ENCODE measurements around the gene MEGF11. TPM values are rescaled to one million over a fixed set of nuclear protein-coding genes. Genes with fewer than 3 reads are reported as not detected.

The MEGF11 gene
- total RNA-seq, 1 donor from 2014 or later, result 0.60 TPM

- Mint-ChIP-seq H3K4me1 (ENCODE audit: low read depth) (peaks cover 4% of the 10 kb centered on the region), H3K9me3 (ENCODE audit: low read depth) (no peaks in the 10 kb centered on the region), H3K4me3 (ENCODE audit: low read depth) (no peak overlapping the region), H3K27me3 (no peaks in the 10 kb centered on the region), H3K36me3 (ENCODE audit: insufficient read depth) (no peaks in the 10 kb centered on the region), H3K27ac (no peak overlapping the region)
- TF ChIP-seq CTCF (IDR thresholded peaks at IDR 0.05; ENCODE audit: unreplicated experiment), result no peak
- no peak for DNase-seq (ENCODE audit: low spot score, unreplicated experiment)
Measured at GRCh38 chr15:65917936-65918335, 335.6 kb downstream of the MEGF11 start.

DNA sequence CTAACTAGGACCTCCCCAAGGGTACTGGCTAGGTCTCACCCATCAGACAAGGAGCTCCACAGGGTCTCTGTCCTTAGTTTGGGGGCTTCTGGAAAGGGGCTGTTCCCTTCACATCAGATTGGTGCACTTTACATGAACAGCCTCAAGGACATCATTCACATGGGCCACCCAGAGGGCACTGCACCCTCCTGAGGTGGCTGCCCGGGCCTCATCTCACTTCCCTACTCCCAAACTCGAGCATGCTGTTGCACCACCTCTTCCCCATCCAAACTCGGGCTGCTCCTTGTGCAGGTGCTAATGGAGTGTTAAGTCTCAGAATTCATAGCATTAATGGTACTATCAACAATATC, 336.2 kb downstream of the MEGF11 start:
- Mint-ChIP-seq H3K4me1 (ENCODE audit: low read depth) (peaks cover 4% of the 10 kb centered on the region), H3K27ac (no peak overlapping the region), H3K9me3 (ENCODE audit: low read depth) (no peaks in the 10 kb centered on the region), H3K36me3 (ENCODE audit: insufficient read depth) (no peaks in the 10 kb centered on the region), H3K27me3 (no peaks in the 10 kb centered on the region), H3K4me3 (ENCODE audit: low read depth) (no peak overlapping the region)
- no peak for TF ChIP-seq CTCF (IDR thresholded peaks at IDR 0.05; ENCODE audit: unreplicated experiment)
- no peak for DNase-seq (ENCODE audit: low spot score, unreplicated experiment)

DNA sequence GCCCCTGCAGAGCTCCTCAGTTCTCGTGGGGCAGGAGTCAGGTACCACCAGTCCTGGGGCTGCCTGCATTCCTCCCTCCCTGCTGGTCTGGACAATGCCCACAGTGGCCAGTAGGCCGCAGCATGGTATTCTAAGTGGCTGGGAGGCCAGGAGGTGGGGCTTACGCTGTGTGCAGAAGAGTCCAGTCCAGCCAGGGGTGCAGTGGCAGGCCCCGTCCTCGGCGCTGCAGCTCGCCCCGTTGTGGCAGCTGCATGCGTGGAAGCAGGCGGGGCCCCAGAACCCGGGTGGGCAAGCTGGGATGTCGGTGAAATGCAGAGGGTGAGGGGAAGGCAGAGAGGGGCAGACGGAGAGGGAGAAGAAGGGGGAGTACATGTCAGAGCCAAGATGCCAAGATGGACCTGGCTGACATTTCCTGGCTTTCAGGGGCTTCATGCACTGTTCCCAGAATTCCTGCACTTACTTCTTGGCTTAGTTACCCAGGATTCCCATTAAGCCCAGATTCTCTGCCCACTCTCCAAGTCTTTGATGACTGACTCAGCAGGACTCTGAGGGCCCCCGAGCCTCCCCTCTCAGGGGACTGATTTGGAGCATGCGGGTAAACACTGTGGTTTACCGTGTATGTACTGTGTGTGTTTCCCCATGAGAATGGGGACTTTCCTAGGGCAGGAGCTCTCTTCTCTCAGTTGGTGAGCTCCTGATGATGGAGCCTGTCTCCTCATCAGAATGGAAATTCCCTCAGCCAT, 336.7 kb downstream of the MEGF11 start:
- peak; percentile 73 for TF ChIP-seq CTCF (IDR thresholded peaks at IDR 0.05; ENCODE audit: unreplicated experiment)
- no peaks in the 10 kb centered on the region for H3K36me3 Mint-ChIP-seq (ENCODE audit: insufficient read depth)
- H3K4me3 Mint-ChIP-seq (ENCODE audit: low read depth), result no peak overlapping the region
- no peaks in the 10 kb centered on the region for H3K27me3 Mint-ChIP-seq
- H3K4me1 Mint-ChIP-seq (ENCODE audit: low read depth), result peaks cover 4% of the 10 kb centered on the region
- no peaks in the 10 kb centered on the region for H3K9me3 Mint-ChIP-seq (ENCODE audit: low read depth)
- H3K27ac Mint-ChIP-seq, result no peak overlapping the region
- DNase-seq (ENCODE audit: low spot score, unreplicated experiment), result peak; percentile 54

DNA sequence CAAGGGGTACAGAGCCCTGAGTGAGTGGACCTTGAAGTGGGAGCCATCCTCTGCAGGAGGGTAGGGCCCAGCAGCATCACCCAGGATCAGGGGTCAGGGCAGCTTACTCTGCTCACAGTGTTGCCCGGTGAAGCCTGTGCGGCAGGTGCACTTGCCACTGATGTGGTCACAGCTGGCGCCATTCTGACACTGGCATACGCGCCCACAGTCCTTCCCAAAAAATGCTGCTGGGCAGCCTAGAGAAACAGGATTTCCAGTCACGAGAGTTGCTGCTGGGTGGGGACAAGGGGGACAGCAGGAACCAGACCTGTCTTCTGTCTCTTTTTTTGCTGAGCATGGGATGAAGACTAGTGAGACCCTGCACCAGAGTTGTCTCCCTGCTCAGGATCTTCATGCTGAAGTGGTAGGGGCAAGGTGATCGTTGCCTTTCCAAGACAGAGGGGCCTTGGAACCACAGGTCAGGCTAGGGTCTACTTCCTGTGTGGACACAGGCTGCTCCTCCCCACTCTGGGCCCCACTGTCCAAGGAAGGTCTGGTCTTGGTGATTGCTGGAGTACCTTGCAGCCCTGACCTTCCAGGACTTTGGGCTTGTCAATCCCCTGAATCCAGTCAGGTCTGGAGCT, 337.4 kb downstream of the MEGF11 start:
- Mint-ChIP-seq H3K27ac (no peak overlapping the region), H3K36me3 (ENCODE audit: insufficient read depth) (no peaks in the 10 kb centered on the region)

More for the DNA sequence above, 337.4 kb downstream of the MEGF11 start:
- DNase-seq (ENCODE audit: low spot score, unreplicated experiment), result no peak
- Mint-ChIP-seq H3K27me3 (no peaks in the 10 kb centered on the region), H3K4me1 (ENCODE audit: low read depth) (peaks cover 4% of the 10 kb centered on the region), H3K4me3 (ENCODE audit: low read depth) (no peak overlapping the region), H3K9me3 (ENCODE audit: low read depth) (no peaks in the 10 kb centered on the region)
- no peak for TF ChIP-seq CTCF (IDR thresholded peaks at IDR 0.05; ENCODE audit: unreplicated experiment)
